Smooth muscle cell (in vitro differentiated cells): ENCODE results near the gene ATG16L2. TPM values are rescaled to one million over a fixed set of nuclear protein-coding genes. Genes with fewer than 3 reads are reported as not detected.
"Not testable (repeated sequence)": the region's sequence is repeated elsewhere in the genome, so short reads cannot be mapped to it uniquely, and the experiment has no call there.

Experiments used
- DNase-seq: peaks from one replicate; lab custom pipeline; 2025; ENCODE audit not compliant: unreplicated experiment; lab: John Stamatoyannopoulos, UW
- H2AFZ ChIP-seq: fragments of 200-600 bp; sonication (generic); 2 replicates; pipeline ENCODE4 v1.6.0; 2016; ENCODE audit warnings: antibody characterized with exemption, low read depth, mild to moderate bottlenecking
- H3F3A ChIP-seq: fragments of 200-600 bp; sonication (generic); 2 replicates; pipeline ENCODE4 v1.6.0; 2017; ENCODE audit warnings: antibody characterized with exemption, low read depth
- H3K27ac ChIP-seq: fragments of 200-600 bp; sonication (generic); 2 replicates; pipeline ENCODE4 v1.5.1; 2016; ENCODE audit warnings: low read depth, mild to moderate bottlenecking
- H3K27me3 ChIP-seq: fragments of 200-600 bp; sonication (generic); 2 replicates; pipeline ENCODE4 v1.6.1; 2016; ENCODE audit warnings: low read depth, mild to moderate bottlenecking
- H3K36me3 ChIP-seq: fragments of 200-600 bp; sonication (generic); 2 replicates; pipeline ENCODE4 v1.5.1; 2016; ENCODE audit warnings: low read depth
- H3K4me1 ChIP-seq: fragments of 200-600 bp; sonication (generic); 2 replicates; pipeline ENCODE4 v1.5.1; 2016; ENCODE audit warnings: low read depth
- H3K4me2 ChIP-seq: fragments of 200-600 bp; sonication (generic); 2 replicates; pipeline ENCODE4 v1.6.0; 2016; ENCODE audit warnings: mild to moderate bottlenecking
- H3K4me3 ChIP-seq: fragments of 200-600 bp; sonication (generic); 2 replicates; pipeline ENCODE4 v1.5.1; 2016; ENCODE audit warnings: mild to moderate bottlenecking
- H3K79me2 ChIP-seq: fragments of 200-600 bp; sonication (generic); 2 replicates; pipeline ENCODE4 v1.6.0; 2016; ENCODE audit warnings: low read depth, mild to moderate bottlenecking
- H3K9ac ChIP-seq: fragments of 200-600 bp; sonication (generic); 2 replicates; pipeline ENCODE4 v1.6.0; 2016; ENCODE audit warnings: low read depth
- H3K9me3 ChIP-seq: fragments of 200-600 bp; sonication (generic); replicated peaks from 2 replicates; pipeline ENCODE4 v1.5.1; 2016; ENCODE audit warnings: low read depth
- H4K20me1 ChIP-seq: fragments of 200-600 bp; sonication (generic); 2 replicates; pipeline ENCODE4 v1.6.0; 2016; ENCODE audit warnings: low read depth
- CTCF ChIP-seq: fragments of 200-600 bp; sonication (generic); IDR thresholded peaks from 2 replicates; pipeline ENCODE4 v1.5.1; 2017; ENCODE audit warnings: borderline replicate concordance, mild to moderate bottlenecking, antibody characterized with exemption; ENCODE audit not compliant: insufficient read depth, poor library complexity, severe bottlenecking
- WGBS: methylation state at CpG from one replicate; pipeline ENCODE4 v1.1.7; 2016; ENCODE audit warnings: low lambda C conversion rate; 5-methylcytosine and 5-hydroxymethylcytosine counted together
- polyA plus RNA-seq: library from polyadenylated mRNA; unstranded; fragments of >200 nt; fragmentation: Nextera tagmentation; extraction: Ambion mirVana; gene quantifications from 2 replicates; pipeline ENCODE4 v1.2.1, GENCODE V29; 2016
- total RNA-seq: library from RNA; depleted of rRNA; stranded (reverse); fragments of >200 nt; gene quantifications from 2 replicates; pipeline ENCODE4 v1.2.3, GENCODE V29; 2014

The ATG16L2 gene
- total and polyA plus RNA-seq, 2 experiments from 2014 or later, result 7.4 to 9.3 TPM

- no peaks in the 10 kb centered on the region for H3K36me3 ChIP-seq
- no peaks in the 10 kb centered on the region for H3F3A ChIP-seq
- no peak overlapping the region for H2AFZ ChIP-seq
- no peaks in the 10 kb centered on the region for H3K79me2 ChIP-seq
- no peak overlapping the region for H3K4me2 ChIP-seq
- TF ChIP-seq CTCF, result no peak
- no peak overlapping the region for H3K4me3 ChIP-seq
- no peak for DNase-seq
- H3K4me1 ChIP-seq, result peaks cover 8% of the 10 kb centered on the region
- no peak overlapping the region for H3K27ac ChIP-seq
- WGBS, result 74% methylated on average over 7 of the region's 7 CpGs
- no peaks in the 10 kb centered on the region for H4K20me1 ChIP-seq
- no peaks in the 10 kb centered on the region for H3K9me3 ChIP-seq
- H3K27me3 ChIP-seq, result no peaks in the 10 kb centered on the region
- H3K9ac ChIP-seq, result no peak overlapping the region
These were observed 26.0 kb upstream of the ATG16L2 start for GRCh38 chr11:72788241-72788640.

GRCh38 chr11:72789493-72790131, 24.6 kb upstream of the ATG16L2 start:
- no peaks in the 10 kb centered on the region for H3K27me3 ChIP-seq
- H3K27ac ChIP-seq, result peak overlapping the region; percentile 25
- no peak overlapping the region for H3K4me3 ChIP-seq
- no peaks in the 10 kb centered on the region for H3F3A ChIP-seq
- H3K36me3 ChIP-seq, result no peaks in the 10 kb centered on the region
- H4K20me1 ChIP-seq, result no peaks in the 10 kb centered on the region
- H3K4me1 ChIP-seq, result peaks cover 16% of the 10 kb centered on the region
- H3K79me2 ChIP-seq, result no peaks in the 10 kb centered on the region
- no peak for DNase-seq
- 25% methylated on average over 10 of the region's 10 CpGs for WGBS
- H2AFZ ChIP-seq, result no peak overlapping the region
- no peak for TF ChIP-seq CTCF
- H3K9me3 ChIP-seq, result no peaks in the 10 kb centered on the region
- H3K4me2 ChIP-seq, result peak overlapping the region; percentile 16
- H3K9ac ChIP-seq, result no peak overlapping the region

DNA sequence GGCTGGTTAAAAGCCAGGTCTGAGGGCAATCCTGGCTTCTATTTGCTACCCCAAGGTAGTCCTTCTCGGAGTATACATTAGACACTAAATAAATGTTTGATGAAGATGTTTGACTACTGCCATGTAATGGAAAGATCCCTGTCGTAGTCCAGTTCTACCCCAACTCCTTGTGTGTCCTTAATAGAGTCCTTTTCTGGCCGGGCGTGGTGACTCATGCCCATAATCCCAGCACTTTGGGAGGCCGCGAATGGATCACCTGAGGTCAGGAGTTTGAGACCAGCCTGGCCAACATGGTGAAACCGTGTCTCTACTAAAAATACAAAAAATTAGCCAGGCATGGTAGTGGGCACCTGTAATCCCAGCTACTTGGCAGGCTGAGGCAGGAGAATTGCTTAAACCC, 23.0 kb upstream of the ATG16L2 start:
- H3K4me1 ChIP-seq, result peaks cover 16% of the 10 kb centered on the region
- H3K4me2 ChIP-seq, H3K9ac ChIP-seq, H3K79me2 ChIP-seq, DNase-seq, H3F3A ChIP-seq, H3K36me3 ChIP-seq, H4K20me1 ChIP-seq, H3K27ac ChIP-seq, H3K27me3 ChIP-seq, H2AFZ ChIP-seq, H3K4me3 ChIP-seq, H3K9me3 ChIP-seq: not testable (repeated sequence)
- 80% methylated on average over 7 of the region's 7 CpGs for WGBS

GRCh38 chr11:72792437-72793021, 21.7 kb upstream of the ATG16L2 start:
- Histone ChIP-seq H3K4me3 (no peak overlapping the region), H3K9ac (no peak overlapping the region), H3K4me1 (peaks cover 16% of the 10 kb centered on the region), H3K36me3 (no peaks in the 10 kb centered on the region), H3K27me3 (no peaks in the 10 kb centered on the region), H3F3A (peaks cover 7% of the 10 kb centered on the region), H3K9me3 (no peaks in the 10 kb centered on the region), H3K27ac (peak overlapping the region; percentile 97), H2AFZ (no peak overlapping the region), H3K4me2 (no peak overlapping the region), H4K20me1 (no peaks in the 10 kb centered on the region), H3K79me2 (no peaks in the 10 kb centered on the region)
- 100% methylated on average over 3 of the region's 3 CpGs for WGBS
- TF ChIP-seq CTCF, result no peak
- DNase-seq, result no peak
